Osteoblast (primary cell): Measurements from ENCODE around the gene DPP9. TPM values are rescaled to one million over a fixed set of nuclear protein-coding genes. Genes with fewer than 3 reads are reported as not detected.
A peak's percentile ranks its signal among the peaks of the same experiment; 100 is the strongest.

Experiments
- DNase-seq: peaks from one replicate; pipeline ENCODE4 v3.0.0; 2011; ENCODE audit warnings: low spot score, mixed read lengths; ENCODE audit not compliant: insufficient read length; ENCODE audit errors: missing footprints
- H2AFZ ChIP-seq: 2 replicates; pipeline ENCODE4 v1.6.0; 2011; ENCODE audit warnings: mild to moderate bottlenecking, low read length
- H3K27ac ChIP-seq: 2 replicates; pipeline ENCODE4 v1.5.1; 2011; ENCODE audit warnings: mild to moderate bottlenecking, low read depth, low read length, moderate library complexity
- H3K27me3 ChIP-seq: 2 replicates; pipeline ENCODE4 v1.6.0; 2012; ENCODE audit warnings: mild to moderate bottlenecking, control low read depth, inconsistent platforms, low read length, moderate library complexity; ENCODE audit not compliant: insufficient read depth
- H3K36me3 ChIP-seq: 2 replicates; pipeline ENCODE4 v1.5.1; 2011; ENCODE audit warnings: mild to moderate bottlenecking, low read length, control low read depth, moderate library complexity; ENCODE audit not compliant: insufficient read depth
- H3K4me1 ChIP-seq: 2 replicates; pipeline ENCODE4 v1.5.1; 2011; ENCODE audit warnings: mild to moderate bottlenecking, low read length, control low read depth, moderate library complexity; ENCODE audit not compliant: insufficient read depth
- H3K4me2 ChIP-seq: 2 replicates; pipeline ENCODE4 v1.6.0; 2011; ENCODE audit warnings: mild to moderate bottlenecking, low read length; ENCODE audit not compliant: insufficient read depth
- H3K4me3 ChIP-seq: fragments of 200-600 bp; sonication (generic); 3 replicates; pipeline ENCODE4 v1.5.1; 2012; ENCODE audit warnings: mild to moderate bottlenecking, low read length, inconsistent platforms; ENCODE audit not compliant: insufficient read depth
- H3K79me2 ChIP-seq: 2 replicates; pipeline ENCODE4 v1.6.0; 2012; ENCODE audit warnings: mild to moderate bottlenecking, low read length, control low read depth, inconsistent platforms; ENCODE audit not compliant: insufficient read depth
- H3K9me3 ChIP-seq: 2 replicates; pipeline ENCODE4 v1.5.1; 2011; ENCODE audit warnings: low read depth, low read length, control low read depth
- H4K20me1 ChIP-seq: 2 replicates; pipeline ENCODE4 v1.6.0; 2012; ENCODE audit warnings: mild to moderate bottlenecking, low read length, control low read depth; ENCODE audit not compliant: insufficient read depth
- total RNA-seq: library from RNA; depleted of rRNA; stranded (reverse); fragments of >200 nt; gene quantifications from 2 replicates; pipeline ENCODE4 v1.2.3, GENCODE V29; 2012
- TF ChIP-seq, protein P1 (sequence below): IDR thresholded peaks from 2 replicates; pipeline ENCODE4 v1.5.1; 2011; ENCODE audit warnings: mild to moderate bottlenecking, low read depth, low read length, moderate library complexity; ENCODE audit errors: extremely low read depth

The DPP9 gene
- total RNA-seq, 1 donor = 30.4 TPM

DNA sequence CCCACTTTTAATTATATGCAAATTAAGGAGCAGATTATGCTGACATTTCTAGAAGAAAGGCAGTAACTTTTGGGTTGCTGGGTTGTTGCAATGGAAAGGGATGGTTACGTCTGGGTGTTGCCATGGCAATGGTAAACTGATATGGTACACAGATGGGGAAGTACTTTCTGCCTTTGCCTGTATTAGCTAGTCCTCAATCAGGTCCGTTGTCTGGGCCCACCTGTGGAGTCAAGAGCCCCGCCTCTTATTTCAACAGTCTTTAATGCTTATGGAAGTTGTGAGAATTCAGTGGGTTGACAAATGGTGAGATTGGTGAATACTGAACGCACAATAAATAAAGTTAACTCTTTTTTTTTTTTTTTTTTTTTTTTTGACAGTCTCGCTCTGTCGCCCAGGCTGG lies 30.6 kb upstream of the DPP9 start:
- Histone ChIP-seq H3K27ac (no peak overlapping the region), H3K36me3 (no peaks in the 10 kb centered on the region), H3K79me2 (no peaks in the 10 kb centered on the region), H3K4me3 (no peak overlapping the region), H4K20me1 (no peaks in the 10 kb centered on the region), H3K4me2 (no peak overlapping the region), H3K4me1 (no peaks in the 10 kb centered on the region), H3K9me3 (no peaks in the 10 kb centered on the region), H3K27me3 (no peaks in the 10 kb centered on the region), H2AFZ (no peak overlapping the region)
- TF ChIP-seq, protein P1, sequence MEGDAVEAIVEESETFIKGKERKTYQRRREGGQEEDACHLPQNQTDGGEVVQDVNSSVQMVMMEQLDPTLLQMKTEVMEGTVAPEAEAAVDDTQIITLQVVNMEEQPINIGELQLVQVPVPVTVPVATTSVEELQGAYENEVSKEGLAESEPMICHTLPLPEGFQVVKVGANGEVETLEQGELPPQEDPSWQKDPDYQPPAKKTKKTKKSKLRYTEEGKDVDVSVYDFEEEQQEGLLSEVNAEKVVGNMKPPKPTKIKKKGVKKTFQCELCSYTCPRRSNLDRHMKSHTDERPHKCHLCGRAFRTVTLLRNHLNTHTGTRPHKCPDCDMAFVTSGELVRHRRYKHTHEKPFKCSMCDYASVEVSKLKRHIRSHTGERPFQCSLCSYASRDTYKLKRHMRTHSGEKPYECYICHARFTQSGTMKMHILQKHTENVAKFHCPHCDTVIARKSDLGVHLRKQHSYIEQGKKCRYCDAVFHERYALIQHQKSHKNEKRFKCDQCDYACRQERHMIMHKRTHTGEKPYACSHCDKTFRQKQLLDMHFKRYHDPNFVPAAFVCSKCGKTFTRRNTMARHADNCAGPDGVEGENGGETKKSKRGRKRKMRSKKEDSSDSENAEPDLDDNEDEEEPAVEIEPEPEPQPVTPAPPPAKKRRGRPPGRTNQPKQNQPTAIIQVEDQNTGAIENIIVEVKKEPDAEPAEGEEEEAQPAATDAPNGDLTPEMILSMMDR = no peak
- no peak for DNase-seq

- Histone ChIP-seq H2AFZ (no peak overlapping the region), H3K4me2 (no peak overlapping the region), H3K4me3 (no peak overlapping the region), H3K36me3 (no peaks in the 10 kb centered on the region), H3K79me2 (no peaks in the 10 kb centered on the region), H3K27me3 (peaks cover 11% of the 10 kb centered on the region), H3K27ac (no peak overlapping the region), H3K9me3 (no peaks in the 10 kb centered on the region), H4K20me1 (no peaks in the 10 kb centered on the region), H3K4me1 (no peaks in the 10 kb centered on the region)
- TF ChIP-seq, protein P1 = no peak
- peak; percentile 38 for DNase-seq
These were observed 26.4 kb upstream of the DPP9 start for GRCh38 chr19:4749870-4750590.

DNA sequence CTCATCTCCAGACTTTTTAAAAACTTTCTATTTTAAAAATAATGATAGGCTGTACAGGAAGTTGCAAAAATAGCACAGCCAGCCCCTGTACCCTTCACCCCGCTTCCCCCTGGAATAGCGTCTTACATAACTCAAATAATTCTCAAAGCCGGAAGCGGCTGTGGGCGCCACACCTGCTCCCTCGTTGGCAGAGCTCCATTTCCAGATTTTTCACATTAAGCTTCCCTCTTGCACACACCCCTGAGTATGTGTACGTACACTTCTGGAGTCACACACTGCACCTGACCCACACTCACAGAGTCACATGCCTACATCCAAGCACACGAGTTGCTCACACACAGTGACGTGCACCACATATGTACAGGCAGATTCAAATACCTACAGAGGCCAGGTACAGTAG lies 24.9 kb upstream of the DPP9 start:
- DNase-seq = no peak
- H3K27me3 ChIP-seq = peaks cover 11% of the 10 kb centered on the region
- TF ChIP-seq, protein P1 = no peak
- H3K4me2 ChIP-seq = no peak overlapping the region
- no peaks in the 10 kb centered on the region for H3K79me2 ChIP-seq
- no peak overlapping the region for H3K4me3 ChIP-seq
- no peaks in the 10 kb centered on the region for H3K9me3 ChIP-seq
- no peak overlapping the region for H2AFZ ChIP-seq
- peaks cover 6% of the 10 kb centered on the region for H3K4me1 ChIP-seq
- H4K20me1 ChIP-seq = no peaks in the 10 kb centered on the region
- no peak overlapping the region for H3K27ac ChIP-seq
- no peaks in the 10 kb centered on the region for H3K36me3 ChIP-seq

DNA sequence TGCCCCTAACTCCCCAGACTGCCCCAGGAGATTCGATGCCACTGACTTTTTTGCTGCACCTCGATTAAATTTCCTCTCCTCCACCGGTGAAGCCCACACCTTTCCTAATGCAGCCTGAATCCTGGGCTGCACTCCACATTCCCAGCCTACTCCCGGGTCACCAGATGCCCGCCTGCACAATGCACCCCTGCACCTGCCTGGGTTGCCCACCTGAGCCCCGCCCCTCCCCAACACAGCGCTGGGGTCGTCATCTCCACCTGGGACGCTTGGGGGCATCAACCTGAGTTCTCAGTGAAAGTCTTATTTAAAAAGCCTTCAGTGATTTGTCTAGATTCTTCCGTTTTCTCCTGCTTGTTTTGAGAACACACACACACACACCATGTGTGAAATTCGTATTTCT lies 24.5 kb upstream of the DPP9 start:
- Histone ChIP-seq H3K36me3 (no peaks in the 10 kb centered on the region), H3K27me3 (peaks cover 11% of the 10 kb centered on the region), H2AFZ (no peak overlapping the region), H3K4me2 (no peak overlapping the region), H3K4me1 (peaks cover 6% of the 10 kb centered on the region), H3K27ac (no peak overlapping the region), H3K9me3 (no peaks in the 10 kb centered on the region), H4K20me1 (no peaks in the 10 kb centered on the region), H3K79me2 (no peaks in the 10 kb centered on the region), H3K4me3 (no peak overlapping the region)
- TF ChIP-seq, protein P1 = no peak
- no peak for DNase-seq
